ENCODE results near the gene TUFT1.

TUFT1 gene

GRCh38 chr1:151540021-151540981 is at the start of gene TUFT1 (continued):
- TF ChIP-seq ZNF114 (tag by site-specific recombination; IDR thresholded peaks at IDR 0.05) (no peak), ZFHX2 (tag by site-specific recombination; conservative IDR thresholded peaks at IDR 0.05) (peak; percentile 53), MEIS1 (CRISPR knock-in tag; IDR thresholded peaks at IDR 0.05; ENCODE audit: borderline replicate concordance) (no peak), ZFP37 (tag by site-specific recombination; IDR thresholded peaks at IDR 0.05) (peak; percentile 41; the same call in 1 of the 2 replicates), GLI2 (tag by site-specific recombination; IDR thresholded peaks at IDR 0.05; ENCODE audit: borderline replicate concordance, low read depth) (no peak), ZNF157 (tag by site-specific recombination; IDR thresholded peaks at IDR 0.05) (no peak), ZNF792 (tag by site-specific recombination; IDR thresholded peaks at IDR 0.05) (0 out of 2 replicates have a peak, but pooled peaks have one; percentile 48), ZNF302 (tag by site-specific recombination; IDR thresholded peaks at IDR 0.05; ENCODE audit: low read depth) (no peak; the same call in 1 of the 2 replicates), ZNF571 (tag by site-specific recombination; IDR thresholded peaks at IDR 0.05) (no peak), KLF8 (tag by site-specific recombination; IDR thresholded peaks at IDR 0.05) (peak; percentile 95), ZNF623 (tag by site-specific recombination; IDR thresholded peaks at IDR 0.05) (no peak; the same call in 1 of the 2 replicates), ZNF501 (tag by site-specific recombination; IDR thresholded peaks at IDR 0.05) (peak; percentile 88), ZNF521 (tag by site-specific recombination; IDR thresholded peaks at IDR 0.05) (no peak), ZNF518A (tag by site-specific recombination; conservative IDR thresholded peaks at IDR 0.05; ENCODE audit: low read depth) (no peak), ZNF670 (tag by site-specific recombination; IDR thresholded peaks at IDR 0.05; ENCODE audit: low read depth) (no peak), ZNF155 (tag by site-specific recombination; IDR thresholded peaks at IDR 0.05) (no peak), KLF10 (tag by site-specific recombination; IDR thresholded peaks at IDR 0.05) (peak; percentile 93), GLIS1 (tag by site-specific recombination; IDR thresholded peaks at IDR 0.05) (no peak; the same call in 1 of the 2 replicates), SP7 (tag by site-specific recombination; IDR thresholded peaks at IDR 0.05) (peak; percentile 82), SALL2 (tag by site-specific recombination; IDR thresholded peaks at IDR 0.05; ENCODE audit: borderline replicate concordance) (no peak), ZNF76 (tag by site-specific recombination; IDR thresholded peaks at IDR 0.05; ENCODE audit: borderline replicate concordance, low read depth) (no peak), ZNF596 (tag by site-specific recombination; IDR thresholded peaks at IDR 0.05) (no peak), ZNF544 (tag by site-specific recombination; IDR thresholded peaks at IDR 0.05) (no peak), ZNF692 (tag by site-specific recombination; IDR thresholded peaks at IDR 0.05) (peak; percentile 75), ZNF548 (tag by site-specific recombination; IDR thresholded peaks at IDR 0.05) (no peak), EGR2 (tag by site-specific recombination; IDR thresholded peaks at IDR 0.05; ENCODE audit: low read depth) (peak; percentile 28; the same call in 1 of the 2 replicates), GLI4 (tag by site-specific recombination; IDR thresholded peaks at IDR 0.05) (0 out of 2 replicates have a peak, but pooled peaks have one; percentile 34), PATZ1 (tag by site-specific recombination; IDR thresholded peaks at IDR 0.05) (peak; percentile 83), ZNF404 (tag by site-specific recombination; IDR thresholded peaks at IDR 0.05) (no peak), ZNF398 (tag by site-specific recombination; IDR thresholded peaks at IDR 0.05) (no peak)
